Measurements from ENCODE around the gene SAP30BP. TPM values are rescaled to one million over a fixed set of nuclear protein-coding genes. Genes with fewer than 3 reads are reported as not detected.

The SAP30BP gene
- total RNA-seq, 4 donors from 2014 or later = 33.9 to 72.7 (median 44.4) TPM

GRCh38 chr17:75622076-75622475, 45.1 kb upstream of the SAP30BP start:
- intact Hi-C loops (cut with DNase I) = no loop called here
- no peak for TF ChIP-seq CTCF (IDR thresholded peaks at IDR 0.05)
- TF ChIP-seq POLR2A (IDR thresholded peaks at IDR 0.05) = no peak
- Histone ChIP-seq H3K27me3 (no peaks in the 10 kb centered on the region), H3K36me3 (peaks cover 0 to 86% (median 8%) of the 10 kb centered on the region in 3 donors), H3K4me1 (no peaks in the 10 kb centered on the region), H3K27ac (no peak overlapping the region), H3K4me3 (no peak overlapping the region), H3K9me3 (no peaks in the 10 kb centered on the region)
- no peak for DNase-seq
- WGBS, 2 donors = 79 to 84% methylated on average over 5 of the region's 8 CpGs

GRCh38 chr17:75622771-75623273, 44.3 kb upstream of the SAP30BP start:
- H3K4me3 ChIP-seq = no peak overlapping the region
- no peaks in the 10 kb centered on the region for H3K27me3 ChIP-seq
- no peak overlapping the region for H3K27ac ChIP-seq
- peaks cover 0 to 86% (median 8%) of the 10 kb centered on the region in 3 donors for H3K36me3 ChIP-seq
- H3K9me3 ChIP-seq = no peaks in the 10 kb centered on the region
- no peak for TF ChIP-seq CTCF (IDR thresholded peaks at IDR 0.05)
- TF ChIP-seq POLR2A (IDR thresholded peaks at IDR 0.05) = no peak
- whole genome bisulfite sequencing, 2 donors = 84 to 86% methylated on average over 12 to 15 of the region's 15 CpGs
- DNase-seq = no peak
- intact Hi-C loops (cut with DNase I) = no loop called here
- no peaks in the 10 kb centered on the region for H3K4me1 ChIP-seq

GRCh38 chr17:75623386-75623785, 43.8 kb upstream of the SAP30BP start:
- no peaks in the 10 kb centered on the region for H3K4me1 ChIP-seq
- intact Hi-C loops (cut with DNase I) = no loop called here
- H3K27me3 ChIP-seq = no peaks in the 10 kb centered on the region
- peaks cover 0 to 86% (median 8%) of the 10 kb centered on the region in 3 donors for H3K36me3 ChIP-seq
- no peak overlapping the region for H3K27ac ChIP-seq
- H3K4me3 ChIP-seq = no peak overlapping the region
- no peak for TF ChIP-seq CTCF (IDR thresholded peaks at IDR 0.05)
- no peak for TF ChIP-seq POLR2A (IDR thresholded peaks at IDR 0.05)
- 76 to 90% methylated on average over 9 of the region's 9 CpGs for WGBS, 2 donors
- DNase-seq = no peak
- H3K9me3 ChIP-seq = no peaks in the 10 kb centered on the region

- H3K36me3 ChIP-seq = peaks cover 0 to 86% (median 8%) of the 10 kb centered on the region in 3 donors
- no peak overlapping the region for H3K27ac ChIP-seq
- no peak for DNase-seq
- 82 to 83% methylated on average over 6 to 8 of the region's 12 CpGs for WGBS, 2 donors
- intact Hi-C loops (cut with DNase I) = no loop called here
- no peak for TF ChIP-seq POLR2A (IDR thresholded peaks at IDR 0.05)
- TF ChIP-seq CTCF (IDR thresholded peaks at IDR 0.05) = no peak
- H3K4me1 ChIP-seq = no peaks in the 10 kb centered on the region
- H3K4me3 ChIP-seq = no peak overlapping the region
- H3K27me3 ChIP-seq = no peaks in the 10 kb centered on the region
- no peaks in the 10 kb centered on the region for H3K9me3 ChIP-seq
Measured at GRCh38 chr17:75624021-75624420, 43.1 kb upstream of the SAP30BP start.

GRCh38 chr17:75624714-75625345, 42.3 kb upstream of the SAP30BP start:
- H3K36me3 ChIP-seq = peaks cover 3 to 86% (median 8%) of the 10 kb centered on the region in 3 donors
- no peaks in the 10 kb centered on the region for H3K4me1 ChIP-seq
- TF ChIP-seq POLR2A (IDR thresholded peaks at IDR 0.05) (no peak), CTCF (IDR thresholded peaks at IDR 0.05) (no peak)
- no peaks in the 10 kb centered on the region for H3K27me3 ChIP-seq
- no peaks in the 10 kb centered on the region for H3K9me3 ChIP-seq
- WGBS, 2 donors = 81 to 90% methylated on average over 4 to 6 of the region's 23 CpGs
- intact Hi-C loops (cut with DNase I) = no loop called here
- no peak overlapping the region for H3K4me3 ChIP-seq
- no peak for DNase-seq
- no peak overlapping the region for H3K27ac ChIP-seq

Measured in esophagus squamous epithelium (tissue), 5 donors.